GM06990 (cell line): Measurements from ENCODE around the gene AREG.
"Not testable (repeated sequence)": the region's sequence is repeated elsewhere in the genome, so short reads cannot be mapped to it uniquely, and the experiment has no call there.

Source experiments
- DNase-seq: peaks from one replicate; pipeline ENCODE4 v3.0.0-alpha.2; 2011; ENCODE audit not compliant: insufficient read length; ENCODE audit errors: extremely low read depth
- H3K27me3 ChIP-seq: replicated peaks from 2 replicates; pipeline ENCODE4 v1.6.0; 2011; ENCODE audit warnings: low read length; ENCODE audit not compliant: control insufficient read depth, insufficient read depth
- H3K36me3 ChIP-seq: 2 replicates; pipeline ENCODE4 v1.5.1; 2011; ENCODE audit warnings: low read length; ENCODE audit not compliant: control insufficient read depth, insufficient read depth
- H3K4me3 ChIP-seq: replicated peaks from 2 replicates; pipeline ENCODE4 v1.5.1; 2011; ENCODE audit warnings: low read depth, mild to moderate bottlenecking, control low read depth, low read length
- CTCF ChIP-seq: IDR thresholded peaks from 2 replicates; pipeline ENCODE4 v1.5.1; 2011; ENCODE audit warnings: low read length, control low read depth, mild to moderate bottlenecking, inconsistent platforms; ENCODE audit not compliant: insufficient read depth, poor library complexity, severe bottlenecking

AREG gene

DNA sequence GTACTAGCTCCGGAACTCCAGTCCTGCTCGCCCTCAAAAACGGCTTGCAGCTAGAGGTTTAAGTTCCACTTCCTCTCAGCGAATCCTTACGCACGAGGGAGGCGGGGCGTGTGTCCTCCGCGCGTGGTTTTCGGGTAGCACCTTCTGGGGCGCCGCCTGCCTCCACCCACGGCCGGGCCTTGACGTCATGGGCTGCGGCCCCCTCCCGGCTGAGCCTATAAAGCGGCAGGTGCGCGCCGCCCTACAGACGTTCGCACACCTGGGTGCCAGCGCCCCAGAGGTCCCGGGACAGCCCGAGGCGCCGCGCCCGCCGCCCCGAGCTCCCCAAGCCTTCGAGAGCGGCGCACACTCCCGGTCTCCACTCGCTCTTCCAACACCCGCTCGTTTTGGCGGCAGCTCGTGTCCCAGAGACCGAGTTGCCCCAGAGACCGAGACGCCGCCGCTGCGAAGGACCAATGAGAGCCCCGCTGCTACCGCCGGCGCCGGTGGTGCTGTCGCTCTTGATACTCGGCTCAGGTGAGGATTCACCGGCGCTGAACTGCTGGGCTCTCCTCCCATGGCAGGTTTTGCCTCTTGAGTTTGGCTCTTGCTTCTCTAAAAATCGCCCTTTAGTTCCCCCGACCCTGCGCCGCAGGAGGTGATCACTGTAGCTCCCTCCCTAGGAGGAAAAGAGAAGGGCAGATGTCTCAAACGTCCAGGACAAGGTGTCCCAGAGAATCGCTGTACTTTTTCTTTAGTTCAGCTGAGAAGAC, at the start of gene AREG:
TSS of gene AREG (plus strand) at position 246 of the 752 bp plus-strand sequence. CDS start at position 456, 210 bp downstream.
- peak; percentile 79 for DNase-seq
- Histone ChIP-seq H3K4me3 (peak within 1 kb of the TSS; percentile 56), H3K27me3 (no peaks in the 10 kb centered on the region; the same call in 1 of the 2 replicates), H3K36me3 (no peaks in the 10 kb centered on the region)
- TF ChIP-seq CTCF: peak; percentile 53

- DNase-seq: no peak
- no peak for TF ChIP-seq CTCF
- Histone ChIP-seq H3K4me3 (no peak overlapping the region), H3K36me3 (no peaks in the 10 kb centered on the region), H3K27me3 (no peaks in the 10 kb centered on the region)
Measured at GRCh38 chr4:74395633-74396032, 49.3 kb upstream of the AREG start.

DNA sequence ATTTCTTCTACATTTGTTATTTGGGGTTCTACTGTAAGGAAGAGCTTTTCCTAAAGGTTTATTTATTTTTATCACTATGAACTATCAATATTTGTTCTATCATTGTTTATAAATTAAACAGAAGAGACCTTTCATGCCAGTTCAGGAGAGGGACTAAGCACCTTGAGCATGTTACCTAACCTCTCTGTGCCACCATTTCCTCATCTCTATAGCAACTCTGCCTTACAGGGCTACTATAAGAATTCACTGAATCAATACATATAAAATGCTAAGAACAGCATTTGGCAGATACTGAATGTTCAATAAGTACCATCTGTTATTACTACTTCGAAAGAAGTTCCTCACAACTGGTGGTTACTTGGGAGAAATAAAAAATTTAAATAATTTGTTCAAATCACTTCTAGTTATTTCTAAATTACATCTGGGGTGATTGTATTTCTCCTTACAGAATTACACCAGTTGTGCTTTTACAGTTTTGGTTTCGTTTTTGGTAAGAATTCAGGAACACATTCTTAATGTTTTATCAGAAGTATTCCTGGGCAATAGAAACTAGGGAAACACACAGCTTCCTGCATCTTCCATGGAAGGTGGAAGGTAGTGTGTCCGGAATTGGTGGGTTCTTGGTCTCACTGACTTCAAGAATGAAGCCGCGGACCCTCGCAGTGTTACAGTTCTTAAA, 47.0 kb upstream of the AREG start:
- Histone ChIP-seq H3K36me3 (no peaks in the 10 kb centered on the region), H3K27me3 (no peaks in the 10 kb centered on the region), H3K4me3 (peak overlapping the region; percentile 64)
- TF ChIP-seq CTCF: no peak
- no peak for DNase-seq

DNA sequence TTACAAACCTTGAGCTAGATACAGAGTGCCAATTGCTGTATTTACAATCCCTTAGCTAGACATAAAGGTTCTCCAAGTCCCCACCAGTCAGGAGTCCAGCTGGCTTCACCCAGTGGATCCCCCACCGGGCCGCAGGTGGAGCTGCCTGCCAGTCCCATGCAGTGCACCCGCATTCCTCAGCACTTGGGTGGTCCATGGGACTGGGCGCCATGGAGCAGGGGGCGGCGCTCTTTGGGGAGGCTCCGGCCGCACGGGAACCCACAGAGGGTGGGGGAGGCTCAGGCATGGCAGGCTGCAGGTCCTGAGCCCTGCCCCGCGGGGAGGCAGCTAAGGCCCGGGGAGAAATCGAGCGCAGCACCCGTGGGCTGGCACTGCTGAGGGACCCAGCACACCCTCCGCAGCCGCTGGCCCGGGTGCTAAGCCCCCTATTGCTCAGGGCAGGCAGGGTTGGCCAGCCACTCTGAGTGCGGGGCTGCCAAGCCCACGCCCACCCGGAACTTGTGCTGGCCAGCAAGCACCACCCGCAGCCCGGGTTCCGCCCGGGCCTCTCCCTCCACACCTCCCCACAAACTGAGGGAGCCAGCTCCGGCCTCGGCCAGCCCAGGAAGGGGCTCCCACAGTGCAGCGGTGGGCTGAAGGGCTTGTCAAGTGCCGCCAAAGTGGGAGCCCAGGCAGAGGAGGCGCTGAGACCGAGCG, 45.9 kb upstream of the AREG start:
- not testable (repeated sequence) for H3K36me3 ChIP-seq, H3K4me3 ChIP-seq, DNase-seq, H3K27me3 ChIP-seq

- DNase-seq: no peak
- H3K27me3 ChIP-seq: no peaks in the 10 kb centered on the region
- TF ChIP-seq CTCF: no peak
Measured at GRCh38 chr4:74400395-74400794, 44.5 kb upstream of the AREG start.

More at GRCh38 chr4:74400395-74400794, 44.5 kb upstream of the AREG start:
- H3K36me3 ChIP-seq: no peaks in the 10 kb centered on the region
- H3K4me3 ChIP-seq: no peak overlapping the region
